ENCODE measurements around the gene RASGEF1B.

DNA sequence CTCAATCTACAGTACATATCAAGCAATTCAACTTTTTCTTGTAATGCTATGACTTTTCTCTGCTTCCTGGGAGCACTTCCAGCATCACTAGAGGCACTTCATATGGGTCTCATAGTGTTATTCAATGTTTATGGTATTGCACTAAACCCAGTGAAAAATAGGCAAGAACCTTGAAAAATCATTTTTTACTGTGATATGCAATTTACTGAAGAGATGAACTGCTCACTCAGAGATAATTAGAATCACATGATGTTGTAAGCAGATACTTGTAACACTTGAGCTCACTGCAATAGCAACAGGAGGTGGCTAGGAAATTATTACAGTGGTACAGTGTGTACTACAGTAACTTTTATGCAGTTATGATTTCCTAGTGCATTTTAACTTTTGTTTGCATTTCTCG, 93.3 kb downstream of the RASGEF1B start:
- TF ChIP-seq CTCF (conservative IDR thresholded peaks at IDR 0.05; ENCODE audit: low read depth, low read length) (no peak), MXI1 (IDR thresholded peaks at IDR 0.05; ENCODE audit: borderline replicate concordance, low read depth, low read length) (no peak), POLR2A (IDR thresholded peaks at IDR 0.05; ENCODE audit: low read depth, low read length) (no peak), RFX5 (IDR thresholded peaks at IDR 0.05; ENCODE audit: low read depth, low read length) (no peak), MAZ (IDR thresholded peaks at IDR 0.05; ENCODE audit: borderline replicate concordance, low read depth, low read length) (no peak), BHLHE40 (IDR thresholded peaks at IDR 0.05; ENCODE audit: low read depth, low read length) (no peak)

Measured in IMR-90 (cell line).